Mesenchymal stem cell (in vitro differentiated cells and primary cell): ENCODE measurements around the gene NLRP14.

Experiments
- DNase-seq: peaks from one replicate; pipeline ENCODE4 v3.0.0-alpha.2; 2013
- H2AFZ ChIP-seq: one replicate; pipeline ENCODE4 v1.6.1; 2013; ENCODE audit warnings: low read depth, mild to moderate bottlenecking, control low read depth, inconsistent platforms, low read length, moderate library complexity
- H2AK5ac ChIP-seq: 2 replicates; pipeline ENCODE4 v1.6.1; 2013; ENCODE audit warnings: low read length, moderate library complexity, mild to moderate bottlenecking, inconsistent platforms; ENCODE audit not compliant: severe bottlenecking
- H2BK120ac ChIP-seq: one replicate; pipeline ENCODE4 v1.6.1; 2013; ENCODE audit warnings: low read depth, mild to moderate bottlenecking, inconsistent platforms, low read length, moderate library complexity
- H2BK12ac ChIP-seq, 2 experiments: one replicate each; pipeline ENCODE4 v1.6.1; 2013; ENCODE audit warnings: inconsistent platforms in 2 of 2, low read length in 2 of 2, mild to moderate bottlenecking in 2 of 2, moderate library complexity in 2 of 2, control low read depth in 1 of 2
- H2BK15ac ChIP-seq: one replicate; pipeline ENCODE4 v1.6.1; 2013; ENCODE audit warnings: mild to moderate bottlenecking, low read depth, inconsistent platforms; ENCODE audit not compliant: poor library complexity, severe bottlenecking
- H2BK5ac ChIP-seq: 2 replicates; pipeline ENCODE4 v1.6.1; 2013; ENCODE audit warnings: low read depth, mild to moderate bottlenecking, low read length, control low read depth, inconsistent platforms; ENCODE audit not compliant: poor library complexity, severe bottlenecking
- H3K14ac ChIP-seq, 2 experiments: one replicate each; pipeline ENCODE4 v1.6.1; 2013; ENCODE audit warnings: inconsistent platforms in 2 of 2, low read length in 2 of 2, control low read depth in 1 of 2, mild to moderate bottlenecking in 1 of 2, moderate library complexity in 1 of 2
- H3K18ac ChIP-seq, 2 experiments: one replicate each; pipeline ENCODE4 v1.6.1; 2013; ENCODE audit warnings: inconsistent platforms in 2 of 2, low read length in 2 of 2, control low read depth in 1 of 2, low read depth in 1 of 2, mild to moderate bottlenecking in 1 of 2
- H3K23ac ChIP-seq, 2 experiments: one replicate each; pipeline ENCODE4 v1.6.1; 2013; ENCODE audit warnings: inconsistent platforms in 2 of 2, low read length in 2 of 2, mild to moderate bottlenecking in 2 of 2, moderate library complexity in 2 of 2, control low read depth in 1 of 2
- H3K27ac ChIP-seq: 2 replicates; pipeline ENCODE4 v1.5.1; 2013; ENCODE audit warnings: mild to moderate bottlenecking, moderate library complexity, low read length, control low read depth, inconsistent platforms; ENCODE audit not compliant: poor library complexity, severe bottlenecking
- H3K27me3 ChIP-seq, 2 experiments: 2 replicates each; pipeline versions ENCODE4 v1.6.1 to v1.7.0; 2013; ENCODE audit warnings: low read length in 2 of 2, mild to moderate bottlenecking in 2 of 2, moderate library complexity in 2 of 2, control low read depth in 1 of 2, inconsistent platforms in 1 of 2; ENCODE audit not compliant: control insufficient read depth in 1 of 2, insufficient read depth in 1 of 2
- H3K36me3 ChIP-seq, 2 experiments: 2 replicates each; pipeline versions ENCODE4 v1.6.1 to v1.7.0; 2013; ENCODE audit warnings: low read length in 2 of 2, control low read depth in 1 of 2, inconsistent platforms in 1 of 2, low read depth in 1 of 2, mild to moderate bottlenecking in 1 of 2; ENCODE audit not compliant: insufficient read depth in 2 of 2, control insufficient read depth in 1 of 2
- H3K4ac ChIP-seq, 2 experiments: one replicate each; pipeline ENCODE4 v1.6.1; 2013; ENCODE audit warnings: inconsistent platforms in 2 of 2, low read length in 2 of 2, mild to moderate bottlenecking in 2 of 2, moderate library complexity in 2 of 2, control low read depth in 1 of 2, low read depth in 1 of 2
- H3K4me1 ChIP-seq: 2 replicates; pipeline ENCODE4 v1.6.1; 2013; ENCODE audit warnings: low read depth, low read length, control low read depth; ENCODE audit not compliant: control insufficient read depth, insufficient read depth
- H3K4me2 ChIP-seq: 2 replicates; pipeline ENCODE4 v1.6.1; 2013; ENCODE audit warnings: low read length, mild to moderate bottlenecking, inconsistent platforms; ENCODE audit not compliant: poor library complexity, severe bottlenecking
- H3K4me3 ChIP-seq, 2 experiments: 2 replicates each; pipeline versions ENCODE4 v1.5.1 to v1.7.0; 2013; ENCODE audit warnings: low read length in 2 of 2, mild to moderate bottlenecking in 2 of 2, control low read depth in 1 of 2, low read depth in 1 of 2; ENCODE audit not compliant: insufficient read depth in 1 of 2
- H3K79me1 ChIP-seq: replicated peaks from 2 replicates; pipeline ENCODE4 v1.6.1; 2013; ENCODE audit warnings: mild to moderate bottlenecking, control low read depth, low read length, inconsistent platforms; ENCODE audit not compliant: poor library complexity, severe bottlenecking
- H3K9ac ChIP-seq: 2 replicates; pipeline ENCODE4 v1.7.0; 2013; ENCODE audit warnings: mild to moderate bottlenecking, low read length, moderate library complexity
- H3K9me3 ChIP-seq: 2 replicates; pipeline ENCODE4 v1.7.0; 2013; ENCODE audit warnings: mild to moderate bottlenecking, low read length; ENCODE audit not compliant: control insufficient read depth
- H4K8ac ChIP-seq: one replicate; pipeline ENCODE4 v1.6.1; 2013; ENCODE audit warnings: inconsistent platforms, mild to moderate bottlenecking, low read length, moderate library complexity
- H4K91ac ChIP-seq: one replicate; pipeline ENCODE4 v1.6.1; 2013; ENCODE audit warnings: mild to moderate bottlenecking, low read length, inconsistent platforms
- WGBS: methylation state at CpG from one replicate; pipeline ENCODE4 v1.1.7; 2013; ENCODE audit warnings: mixed read lengths; 5-methylcytosine and 5-hydroxymethylcytosine counted together

The NLRP14 gene

GRCh38 chr11:7115780-7116179 is 95.5 kb downstream of the NLRP14 start:
- no peak overlapping the region for H3K4me2 ChIP-seq
- H3K18ac ChIP-seq = no peak overlapping the region
- H4K8ac ChIP-seq = no peak overlapping the region
- no peak overlapping the region for H2AK5ac ChIP-seq
- H3K9ac ChIP-seq = no peak overlapping the region
- no peaks in the 10 kb centered on the region for H3K9me3 ChIP-seq
- H3K4ac ChIP-seq = no peak overlapping the region
- no peak overlapping the region for H3K14ac ChIP-seq
- H3K27ac ChIP-seq = no peak overlapping the region
- H2AFZ ChIP-seq = no peak overlapping the region
- no peak overlapping the region for H3K4me3 ChIP-seq
- H2BK15ac ChIP-seq = no peak overlapping the region
- H3K79me1 ChIP-seq = no peaks in the 10 kb centered on the region
- WGBS = no CpG with 5 or more reads among the region's 1 CpG
- H3K4me1 ChIP-seq = no peaks in the 10 kb centered on the region
- H3K23ac ChIP-seq = no peak overlapping the region
- no peak overlapping the region for H2BK12ac ChIP-seq
- peaks cover 3 to 5% of the 10 kb centered on the region in 2 experiments for H3K27me3 ChIP-seq
- no peak overlapping the region for H2BK120ac ChIP-seq
- H2BK5ac ChIP-seq = no peak overlapping the region
- H4K91ac ChIP-seq = no peak overlapping the region
- H3K36me3 ChIP-seq = no peaks in the 10 kb centered on the region
- no peak for DNase-seq

GRCh38 chr11:7116370-7116769 is 96.1 kb downstream of the NLRP14 start:
- Histone ChIP-seq H3K23ac (no peak overlapping the region), H3K4me1 (no peaks in the 10 kb centered on the region), H2BK12ac (no peak overlapping the region), H3K27ac (no peak overlapping the region), H2BK5ac (no peak overlapping the region), H3K4ac (no peak overlapping the region), H3K4me2 (no peak overlapping the region), H4K8ac (no peak overlapping the region), H3K4me3 (no peak overlapping the region), H3K9ac (no peak overlapping the region), H3K18ac (no peak overlapping the region), H4K91ac (no peak overlapping the region), H3K14ac (no peak overlapping the region), H2BK120ac (no peak overlapping the region), H3K9me3 (no peaks in the 10 kb centered on the region), H3K27me3 (peaks cover 3 to 5% of the 10 kb centered on the region in 2 experiments), H2AK5ac (no peak overlapping the region), H2BK15ac (no peak overlapping the region), H3K36me3 (no peaks in the 10 kb centered on the region), H3K79me1 (no peaks in the 10 kb centered on the region), H2AFZ (no peak overlapping the region)
- 100% methylated on average over 2 of the region's 3 CpGs for WGBS
- no peak for DNase-seq
